Measurements from ENCODE around the gene SH3GL3.

SH3GL3 gene

GRCh38 chr15:83538682-83539081, 91.5 kb downstream of the SH3GL3 start:
- no peak overlapping the region for H3K4me3 ChIP-seq (replicated peaks in 1 of 2; ENCODE audit: low read depth in 2 of 2, low read length in 2 of 2)
- peak in 1 of 2 donors; percentile 0 for DNase-seq (ENCODE audit: low read depth in 2 of 2)
- no peak for TF ChIP-seq CTCF (IDR thresholded peaks at IDR 0.05; ENCODE audit: low read depth, low read length)

- H3K4me3 ChIP-seq (replicated peaks in 1 of 2; ENCODE audit: low read depth in 2 of 2, low read length in 2 of 2): no peak overlapping the region
- DNase-seq (ENCODE audit: low read depth in 2 of 2): no peak
- TF ChIP-seq CTCF (IDR thresholded peaks at IDR 0.05; ENCODE audit: low read depth, low read length): no peak
Observed at GRCh38 chr15:83545804-83546511, 98.8 kb downstream of the SH3GL3 start.

GRCh38 chr15:83546512-83546888, 99.4 kb downstream of the SH3GL3 start:
- H3K4me3 ChIP-seq (replicated peaks in 1 of 2; ENCODE audit: low read depth in 2 of 2, low read length in 2 of 2): no peak overlapping the region
- TF ChIP-seq CTCF (IDR thresholded peaks at IDR 0.05; ENCODE audit: low read depth, low read length): no peak
- DNase-seq (ENCODE audit: low read depth in 2 of 2): no peak

- TF ChIP-seq CTCF (IDR thresholded peaks at IDR 0.05; ENCODE audit: low read depth, low read length): no peak
- no peak for DNase-seq (ENCODE audit: low read depth in 2 of 2)
- no peak overlapping the region for H3K4me3 ChIP-seq (replicated peaks in 1 of 2; ENCODE audit: low read depth in 2 of 2, low read length in 2 of 2)
Observed at GRCh38 chr15:83547168-83547567, 100.0 kb downstream of the SH3GL3 start.

- no peak for TF ChIP-seq CTCF (IDR thresholded peaks at IDR 0.05; ENCODE audit: low read depth, low read length)
- DNase-seq (ENCODE audit: low read depth in 2 of 2): peak in 1 of 2 donors; percentile 21
- H3K4me3 ChIP-seq (replicated peaks in 1 of 2; ENCODE audit: low read depth in 2 of 2, low read length in 2 of 2): no peak overlapping the region
Observed at GRCh38 chr15:83549623-83550022, 102.5 kb downstream of the SH3GL3 start.

- no peak for TF ChIP-seq CTCF (IDR thresholded peaks at IDR 0.05; ENCODE audit: low read depth, low read length)
- no peak for DNase-seq (ENCODE audit: low read depth in 2 of 2)
- H3K4me3 ChIP-seq (replicated peaks in 1 of 2; ENCODE audit: low read depth in 2 of 2, low read length in 2 of 2): no peak overlapping the region
Observed at GRCh38 chr15:83554558-83554957, 107.4 kb downstream of the SH3GL3 start.

- H3K4me3 ChIP-seq (replicated peaks in 1 of 2; ENCODE audit: low read depth in 2 of 2, low read length in 2 of 2): no peak overlapping the region
- no peak for DNase-seq (ENCODE audit: low read depth in 2 of 2)
- TF ChIP-seq CTCF (IDR thresholded peaks at IDR 0.05; ENCODE audit: low read depth, low read length): no peak
Observed at GRCh38 chr15:83555383-83555782, 108.2 kb downstream of the SH3GL3 start.
